GM21423 (cell line): Measurements from ENCODE around the gene LPP.

Experiments
- ATAC-seq: cut with Tn5 transposase; IDR thresholded peaks from one replicate; pipeline ENCODE4 v1.9.1; 2021; ENCODE audit warnings: mild to moderate bottlenecking, moderate library complexity; ENCODE audit not compliant: unreplicated experiment

Gene LPP

GRCh38 chr3:188533612-188534357 lies 379.8 kb downstream of the LPP start:
- ATAC-seq: no peak

- ATAC-seq: no peak
Observed at GRCh38 chr3:188534633-188535032, 380.7 kb downstream of the LPP start.

GRCh38 chr3:188537606-188538005 lies 383.6 kb downstream of the LPP start:
- no peak for ATAC-seq

- no peak for ATAC-seq
Observed at GRCh38 chr3:188539037-188539436, 385.1 kb downstream of the LPP start.

GRCh38 chr3:188539631-188540194 lies 385.8 kb downstream of the LPP start:
- no peak for ATAC-seq

- no peak for ATAC-seq
Observed at GRCh38 chr3:188542196-188542595, 388.2 kb downstream of the LPP start.

GRCh38 chr3:188544012-188544411 lies 390.1 kb downstream of the LPP start:
- no peak for ATAC-seq

GRCh38 chr3:188546835-188547670 lies 393.1 kb downstream of the LPP start:
- no peak for ATAC-seq

- ATAC-seq: no peak
Observed at GRCh38 chr3:188553569-188553968, 399.6 kb downstream of the LPP start.

- no peak for ATAC-seq
Observed at GRCh38 chr3:188554404-188554803, 400.4 kb downstream of the LPP start.

GRCh38 chr3:188557235-188557634 lies 403.3 kb downstream of the LPP start:
- ATAC-seq: no peak

- no peak for ATAC-seq
Observed at GRCh38 chr3:188558343-188559071, 404.6 kb downstream of the LPP start.

- no peak for ATAC-seq
Observed at GRCh38 chr3:188559072-188559429, 405.1 kb downstream of the LPP start.

- no peak for ATAC-seq
Observed at GRCh38 chr3:188559856-188560255, 405.9 kb downstream of the LPP start.

- ATAC-seq: no peak
Observed at GRCh38 chr3:188562144-188562543, 408.2 kb downstream of the LPP start.

- no peak for ATAC-seq
Observed at GRCh38 chr3:188567478-188568195, 413.7 kb downstream of the LPP start.

- no peak for ATAC-seq
Observed at GRCh38 chr3:188568736-188569135, 414.8 kb downstream of the LPP start.

GRCh38 chr3:188571531-188572095 lies 417.7 kb downstream of the LPP start:
- ATAC-seq: no peak

GRCh38 chr3:188573291-188573940 lies 419.5 kb downstream of the LPP start:
- no peak for ATAC-seq

- no peak for ATAC-seq
Observed at GRCh38 chr3:188573956-188574355, 420.0 kb downstream of the LPP start.
